ENCODE measurements around the gene SWI5.

The SWI5 gene

GRCh38 chr9:128280084-128280622, 4.1 kb downstream of the SWI5 start:
- no peak for DNase-seq

- DNase-seq, result no peak
These were observed 6.4 kb downstream of the SWI5 start for GRCh38 chr9:128282500-128282899.

- no peak for DNase-seq
These were observed 9.1 kb downstream of the SWI5 start for GRCh38 chr9:128285033-128285784.

- DNase-seq, result no peak
These were observed 10.4 kb downstream of the SWI5 start for GRCh38 chr9:128286440-128286839.

GRCh38 chr9:128288273-128289004, 12.4 kb downstream of the SWI5 start:
- DNase-seq, result no peak

- DNase-seq, result no peak
These were observed 15.9 kb downstream of the SWI5 start for GRCh38 chr9:128292009-128292408.

GRCh38 chr9:128293091-128293490, 17.0 kb downstream of the SWI5 start:
- no peak for DNase-seq

- no peak for DNase-seq
These were observed 18.1 kb downstream of the SWI5 start for GRCh38 chr9:128294142-128294541.

GRCh38 chr9:128296340-128297220, 20.5 kb downstream of the SWI5 start:
- DNase-seq, result no peak

- no peak for DNase-seq
These were observed 21.2 kb downstream of the SWI5 start for GRCh38 chr9:128297221-128297773.

GRCh38 chr9:128298535-128299482, 22.7 kb downstream of the SWI5 start:
- no peak for DNase-seq

- no peak for DNase-seq
These were observed 28.3 kb downstream of the SWI5 start for GRCh38 chr9:128304136-128304970.

GRCh38 chr9:128304971-128305288, 28.9 kb downstream of the SWI5 start:
- no peak for DNase-seq

GRCh38 chr9:128309551-128309950, 33.5 kb downstream of the SWI5 start:
- DNase-seq, result no peak

GRCh38 chr9:128310461-128310860, 34.4 kb downstream of the SWI5 start:
- no peak for DNase-seq

GRCh38 chr9:128314697-128315096, 38.6 kb downstream of the SWI5 start:
- no peak for DNase-seq

- DNase-seq, result no peak
These were observed 40.3 kb downstream of the SWI5 start for GRCh38 chr9:128316421-128316820.

- no peak for DNase-seq
These were observed 41.6 kb downstream of the SWI5 start for GRCh38 chr9:128317629-128318028.

- no peak for DNase-seq
These were observed 45.3 kb downstream of the SWI5 start for GRCh38 chr9:128321343-128321742.

GRCh38 chr9:128321879-128322403, 45.9 kb downstream of the SWI5 start:
- no peak for DNase-seq
